Measurements from ENCODE around the gene DNHD1. TPM values are rescaled to one million over a fixed set of nuclear protein-coding genes. Genes with fewer than 3 reads are reported as not detected.
"Not testable (repeated sequence)": the region's sequence is repeated elsewhere in the genome, so short reads cannot be mapped to it uniquely, and the experiment has no call there.

Gene DNHD1
- total and polyA plus RNA-seq, 2 of the 13 experiments (the other 11 are each of a cell fraction or from before 2014, with no cell fraction given), result 2.7 to 9.3 TPM

- TF ChIP-seq SPEN (CRISPR knock-in tag; IDR thresholded peaks at IDR 0.05; ENCODE audit: low read depth), result no peak
Observed at GRCh38 chr11:6520265-6520664, 23.2 kb downstream of the DNHD1 start (continued).

GRCh38 chr11:6521946-6522345, 24.9 kb downstream of the DNHD1 start:
- H3K4me3 ChIP-seq (replicated peaks in 1 of 3; ENCODE audit: insufficient read depth in 1 of 3, low read depth in 2 of 3, low read length in 3 of 3); H4K20me1 ChIP-seq (ENCODE audit: insufficient read depth, low read length); DNase-seq (ENCODE audit: low spot score); H3K79me2 ChIP-seq (ENCODE audit: insufficient read depth, low read length); H2AFZ ChIP-seq (ENCODE audit: low read length); CTCF ChIA-PET (ENCODE audit: low intra/inter-chr PET ratio, low total read pairs); POLR2A ChIA-PET; H3K27ac ChIP-seq (ENCODE audit: extremely low read length, insufficient read depth, low read length); H3K4me2 ChIP-seq (ENCODE audit: low read depth, low read length); BruUV-seq (replicated peaks); in situ Hi-C loops (cut with HindIII; ENCODE audit: extremely low pct_ligation_motif_present, low pct_unique_long_range_greater_than_20kb); H3K4me1 ChIP-seq (ENCODE audit: insufficient read depth, low read length); H3K36me3 ChIP-seq (replicated peaks in 1 of 2; ENCODE audit: control insufficient read depth in 1 of 2, insufficient read depth in 2 of 2, low read length in 2 of 2); ATAC-seq; H3K27me3 ChIP-seq (ENCODE audit: control insufficient read depth in 1 of 2, insufficient read depth in 2 of 2, low read length in 2 of 2); intact Hi-C loops (cut with micrococcal nuclease; ENCODE audit: unreplicated experiment); FAIRE-seq; H3K9me3 ChIP-seq (ENCODE audit: low read length); H3K9ac ChIP-seq (ENCODE audit: insufficient read depth, low read depth, low read length): not testable (repeated sequence)
- WGBS (ENCODE audit: low lambda C conversion rate), result 93% methylated on average over 3 of the region's 3 CpGs

GRCh38 chr11:6523253-6523652, 26.2 kb downstream of the DNHD1 start:
- H3K9me3 ChIP-seq (ENCODE audit: low read length), result no peaks in the 10 kb centered on the region
- no peak overlapping the region for H3K9ac ChIP-seq (ENCODE audit: insufficient read depth, low read depth, low read length)
- FAIRE-seq, result no peak
- no peak overlapping the region for H3K27ac ChIP-seq (ENCODE audit: extremely low read length, insufficient read depth, low read length)
- no TSS peak for BruUV-seq (replicated peaks)
- TF ChIP-seq ZNF773 (CRISPR knock-in tag; IDR thresholded peaks at IDR 0.05; ENCODE audit: borderline replicate concordance) (no peak), TP53 (CRISPR knock-in tag; conservative IDR thresholded peaks at IDR 0.05) (no peak), IKZF5 (CRISPR knock-in tag; IDR thresholded peaks at IDR 0.05) (no peak)
- in situ Hi-C loops (cut with HindIII; ENCODE audit: extremely low pct_ligation_motif_present, low pct_unique_long_range_greater_than_20kb), result no loop called here
- no peaks in the 10 kb centered on the region for H3K79me2 ChIP-seq (ENCODE audit: insufficient read depth, low read length)
- no peak overlapping the region for H2AFZ ChIP-seq (ENCODE audit: low read length)
- ChIA-PET POLR2A (no interaction called here), CTCF (ENCODE audit: low intra/inter-chr PET ratio, low total read pairs) (no interaction called here)
- H3K4me1 ChIP-seq (ENCODE audit: insufficient read depth, low read length), result no peaks in the 10 kb centered on the region
- H3K27me3 ChIP-seq (ENCODE audit: control insufficient read depth in 1 of 2, insufficient read depth in 2 of 2, low read length in 2 of 2), result no peaks in the 10 kb centered on the region
- intact Hi-C loops (cut with micrococcal nuclease; ENCODE audit: unreplicated experiment), result no loop called here
- no peaks in the 10 kb centered on the region for H4K20me1 ChIP-seq (ENCODE audit: insufficient read depth, low read length)
- DNase-seq (ENCODE audit: low spot score), result no peak
- ATAC-seq, result no peak
- no peak overlapping the region for H3K4me3 ChIP-seq (replicated peaks in 1 of 3; ENCODE audit: insufficient read depth in 1 of 3, low read depth in 2 of 3, low read length in 3 of 3)
- H3K36me3 ChIP-seq (replicated peaks in 1 of 2; ENCODE audit: control insufficient read depth in 1 of 2, insufficient read depth in 2 of 2, low read length in 2 of 2), result peaks cover 2 to 4% of the 10 kb centered on the region in 2 experiments; a peak in 3 of 5 replicates
- 6% methylated on average over 1 of the region's 1 CpG for WGBS (ENCODE audit: low lambda C conversion rate)
- no peak overlapping the region for H3K4me2 ChIP-seq (ENCODE audit: low read depth, low read length)

All from HepG2 (cell line).